Ecto neural progenitor cell (in vitro differentiated cells): ENCODE data around the gene CSPG4.
A peak's percentile ranks its signal among the peaks of the same experiment; 100 is the strongest.

Experiments
- DNase-seq: peaks from one replicate; pipeline ENCODE4 v3.0.0-alpha.2; 2018; ENCODE audit warnings: low spot score

CSPG4 gene

GRCh38 chr15:75669191-75669878, 43.3 kb downstream of the CSPG4 start:
- no peak for DNase-seq

- no peak for DNase-seq
These were observed 45.7 kb downstream of the CSPG4 start for GRCh38 chr15:75666823-75667501.

GRCh38 chr15:75663931-75664421, 48.7 kb downstream of the CSPG4 start:
- no peak for DNase-seq

- no peak for DNase-seq
These were observed 49.7 kb downstream of the CSPG4 start for GRCh38 chr15:75662823-75663519.

GRCh38 chr15:75661756-75662140, 50.9 kb downstream of the CSPG4 start:
- no peak for DNase-seq

- peak; percentile 60 for DNase-seq
These were observed 51.4 kb downstream of the CSPG4 start for GRCh38 chr15:75661100-75661755.

GRCh38 chr15:75659928-75660645, 52.6 kb downstream of the CSPG4 start:
- no peak for DNase-seq

GRCh38 chr15:75659141-75659771, 53.4 kb downstream of the CSPG4 start:
- DNase-seq = no peak

- DNase-seq = no peak
These were observed 55.8 kb downstream of the CSPG4 start for GRCh38 chr15:75656813-75657212.

- DNase-seq = no peak
These were observed 56.3 kb downstream of the CSPG4 start for GRCh38 chr15:75656331-75656730.

GRCh38 chr15:75655931-75656330, 56.7 kb downstream of the CSPG4 start:
- DNase-seq = no peak

- no peak for DNase-seq
These were observed 58.3 kb downstream of the CSPG4 start for GRCh38 chr15:75654201-75654907.

GRCh38 chr15:75653347-75653913, 59.2 kb downstream of the CSPG4 start:
- DNase-seq = no peak

- DNase-seq = no peak
These were observed 60.7 kb downstream of the CSPG4 start for GRCh38 chr15:75651810-75652543.

- no peak for DNase-seq
These were observed 61.5 kb downstream of the CSPG4 start for GRCh38 chr15:75650908-75651809.

GRCh38 chr15:75649848-75650247, 62.8 kb downstream of the CSPG4 start:
- no peak for DNase-seq

GRCh38 chr15:75649045-75649761, 63.4 kb downstream of the CSPG4 start:
- DNase-seq = no peak
